Mesodermal cell (in vitro differentiated cells): Measurements from ENCODE around the gene GALNT4.

ENCODE experiments used
- H3K27ac ChIP-seq: 2 replicates; pipeline ENCODE4 v1.7.0; 2013; ENCODE audit warnings: mild to moderate bottlenecking, low read depth, low read length, moderate library complexity; ENCODE audit not compliant: severe bottlenecking
- H3K36me3 ChIP-seq: 2 replicates; pipeline ENCODE4 v1.7.1; 2013; ENCODE audit warnings: mild to moderate bottlenecking, low read length, moderate library complexity; ENCODE audit not compliant: control insufficient read depth, insufficient read depth
- H3K4me1 ChIP-seq: one replicate; pipeline ENCODE4 v1.7.1; 2013; ENCODE audit warnings: mild to moderate bottlenecking, low read length; ENCODE audit not compliant: insufficient read depth, control insufficient read depth, poor library complexity, severe bottlenecking
- H3K4me3 ChIP-seq: 2 replicates; pipeline ENCODE4 v1.7.0; 2013; ENCODE audit warnings: low read length, control low read depth, mild to moderate bottlenecking; ENCODE audit not compliant: insufficient read depth, poor library complexity, severe bottlenecking; ENCODE audit errors: extremely low read depth
- H3K9me3 ChIP-seq: 2 replicates; pipeline ENCODE4 v1.7.1; 2013; ENCODE audit warnings: mild to moderate bottlenecking, low read length, moderate library complexity; ENCODE audit not compliant: control insufficient read depth
- WGBS, 2 experiments: methylation state at CpG; one replicate each; pipeline ENCODE4 v1.1.5; 2013; ENCODE audit warnings: missing lambda C conversion rate in 2 of 2; ENCODE audit not compliant: insufficient coverage in 2 of 2; 5-methylcytosine and 5-hydroxymethylcytosine counted together

Gene GALNT4

DNA sequence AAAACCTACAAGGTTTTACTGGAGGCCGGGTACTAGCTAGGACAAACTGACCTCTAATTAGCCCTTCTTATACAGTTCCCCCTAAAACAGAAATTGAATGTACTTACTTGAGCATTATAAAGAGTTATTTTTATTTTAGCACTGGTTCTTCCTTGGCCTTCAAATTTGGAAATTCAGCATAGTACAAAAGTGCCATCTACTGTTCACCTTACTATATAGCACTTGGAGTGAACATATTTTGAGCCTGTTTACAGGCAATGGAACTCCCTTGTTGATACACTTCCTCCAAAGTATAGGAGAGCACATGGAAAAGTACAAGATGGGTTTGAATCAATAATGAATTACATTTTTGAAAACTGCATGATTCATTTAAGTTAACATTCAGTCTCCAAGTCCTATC is 5.1 kb upstream of the GALNT4 start:
- no CpG with 5 or more reads among the region's 1 CpG for WGBS, 2 experiments

DNA sequence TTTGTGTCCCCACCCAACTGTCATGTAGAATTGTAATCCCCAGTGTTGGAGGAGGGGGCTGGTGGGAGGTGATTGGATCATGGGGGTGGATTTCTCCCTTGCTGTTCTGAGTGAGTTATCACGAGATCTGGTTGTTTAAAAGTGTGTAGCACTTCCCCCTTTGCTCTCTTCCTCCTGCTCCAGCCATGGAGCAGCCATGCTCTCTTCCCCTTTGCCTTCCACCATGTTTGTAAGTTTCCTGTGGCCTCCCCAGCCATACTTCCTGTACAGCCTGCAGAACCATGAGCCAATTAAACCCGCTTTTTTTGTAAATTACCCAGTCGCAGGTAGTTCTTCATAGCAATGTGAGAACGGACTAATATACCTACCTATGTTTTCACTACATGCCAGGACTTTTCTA is 3.8 kb upstream of the GALNT4 start:
- Histone ChIP-seq H3K4me3 (no peak overlapping the region), H3K27ac (no peak overlapping the region), H3K4me1 (peaks cover 3% of the 10 kb centered on the region), H3K9me3 (no peaks in the 10 kb centered on the region), H3K36me3 (peaks cover 4% of the 10 kb centered on the region)
- WGBS, 2 experiments, result 95 to 100% methylated on average over 1 to 2 of the region's 4 CpGs

More for the DNA sequence above, 5.1 kb upstream of the GALNT4 start:
- Histone ChIP-seq H3K36me3 (no peaks in the 10 kb centered on the region), H3K4me3 (no peak overlapping the region), H3K4me1 (no peaks in the 10 kb centered on the region), H3K9me3 (no peaks in the 10 kb centered on the region), H3K27ac (no peak overlapping the region)

DNA sequence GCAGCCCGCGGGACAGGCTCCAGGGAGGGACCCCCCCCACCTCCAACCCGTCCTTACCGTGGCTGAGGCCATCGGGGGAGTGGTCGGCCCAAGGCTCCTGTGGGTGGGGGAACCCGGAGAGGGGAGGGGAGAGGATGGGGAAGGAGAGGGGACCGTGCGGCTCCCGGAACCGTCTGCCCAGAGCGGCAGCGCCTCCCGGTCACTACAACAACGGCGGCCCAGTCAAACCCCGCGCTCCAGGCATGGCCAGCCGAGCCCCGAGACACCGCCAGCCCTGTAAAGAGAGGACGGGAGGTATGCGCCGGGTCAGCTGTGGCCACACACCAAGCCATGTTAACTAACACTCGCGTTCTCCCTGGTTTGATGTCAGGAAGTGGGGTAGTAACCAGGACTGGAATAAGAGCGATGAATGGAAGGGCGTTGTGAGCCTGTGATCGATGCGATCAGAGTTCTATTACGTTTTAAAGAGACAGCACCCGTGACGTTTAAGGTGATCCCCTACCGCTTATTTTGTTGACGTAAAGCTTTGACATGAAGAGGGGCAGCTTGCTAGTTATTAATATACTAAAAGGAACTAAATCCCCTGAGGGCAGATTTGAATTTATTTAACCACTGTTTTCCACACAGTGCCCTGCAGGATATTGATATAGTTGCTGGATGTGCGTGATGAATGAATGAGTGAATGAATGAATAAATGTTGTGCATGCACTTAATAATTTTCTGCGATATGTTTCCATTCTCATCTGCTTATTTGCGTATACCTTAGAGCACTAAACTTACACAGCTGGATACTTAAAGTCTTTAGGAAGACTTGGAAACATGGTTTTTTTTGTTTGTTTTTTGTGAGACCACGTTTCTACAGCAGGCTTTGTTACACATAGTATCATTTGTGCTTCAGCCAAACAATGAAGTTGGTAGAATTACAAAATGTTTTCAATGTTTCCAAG is 1.5 kb upstream of the GALNT4 start, which contains the start of gene POC1B:
Gene POC1B, minus strand, starts transcription at position 224 of the 947 bp plus-strand sequence. Its CDS starts 152 bp downstream, at position 72.
- peak within 1 kb of the TSS; percentile 96 for H3K4me3 ChIP-seq
- H3K4me1 ChIP-seq, result peaks cover 5% of the 10 kb centered on the region
- 0 to 3% methylated on average over 13 to 15 of the region's 39 CpGs for WGBS, 2 experiments
- peaks cover 26% of the 10 kb centered on the region for H3K36me3 ChIP-seq
- no peaks in the 10 kb centered on the region for H3K9me3 ChIP-seq
- H3K27ac ChIP-seq, result peak within 1 kb of the TSS; percentile 77

DNA sequence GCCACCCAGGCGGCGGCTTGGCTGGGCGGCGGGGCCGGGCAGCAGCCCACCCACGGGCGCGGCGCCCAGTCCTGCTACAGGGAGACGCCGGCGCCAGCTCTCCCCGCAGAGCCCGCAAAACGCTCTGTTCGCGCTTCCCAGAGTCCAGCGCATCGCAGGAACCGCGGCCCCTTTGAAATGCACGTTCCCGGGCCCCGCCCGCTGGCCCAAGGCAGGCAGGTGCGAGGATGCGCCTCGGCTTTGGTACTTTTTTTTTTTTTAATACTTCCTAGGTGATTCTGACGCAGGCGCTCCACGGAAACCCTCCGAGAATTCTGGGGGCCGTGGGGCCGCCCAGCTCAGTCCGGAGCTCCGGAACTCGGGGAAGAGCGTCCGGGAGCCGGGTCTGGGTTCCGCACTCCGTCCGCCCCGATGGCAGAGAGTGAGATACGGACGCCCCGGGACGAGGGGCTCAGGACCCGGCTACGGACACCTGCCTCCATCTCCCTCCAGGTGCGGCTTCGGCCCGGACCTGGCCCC is 768 bp upstream of the GALNT4 start:
- peak overlapping the region; percentile 77 for H3K27ac ChIP-seq
- 0 to 1% methylated on average over 28 to 45 of the region's 53 CpGs for WGBS, 2 experiments
- H3K9me3 ChIP-seq, result no peaks in the 10 kb centered on the region
- H3K4me1 ChIP-seq, result peaks cover 5% of the 10 kb centered on the region
- H3K36me3 ChIP-seq, result peaks cover 26% of the 10 kb centered on the region
- H3K4me3 ChIP-seq, result peak overlapping the region; percentile 96

DNA sequence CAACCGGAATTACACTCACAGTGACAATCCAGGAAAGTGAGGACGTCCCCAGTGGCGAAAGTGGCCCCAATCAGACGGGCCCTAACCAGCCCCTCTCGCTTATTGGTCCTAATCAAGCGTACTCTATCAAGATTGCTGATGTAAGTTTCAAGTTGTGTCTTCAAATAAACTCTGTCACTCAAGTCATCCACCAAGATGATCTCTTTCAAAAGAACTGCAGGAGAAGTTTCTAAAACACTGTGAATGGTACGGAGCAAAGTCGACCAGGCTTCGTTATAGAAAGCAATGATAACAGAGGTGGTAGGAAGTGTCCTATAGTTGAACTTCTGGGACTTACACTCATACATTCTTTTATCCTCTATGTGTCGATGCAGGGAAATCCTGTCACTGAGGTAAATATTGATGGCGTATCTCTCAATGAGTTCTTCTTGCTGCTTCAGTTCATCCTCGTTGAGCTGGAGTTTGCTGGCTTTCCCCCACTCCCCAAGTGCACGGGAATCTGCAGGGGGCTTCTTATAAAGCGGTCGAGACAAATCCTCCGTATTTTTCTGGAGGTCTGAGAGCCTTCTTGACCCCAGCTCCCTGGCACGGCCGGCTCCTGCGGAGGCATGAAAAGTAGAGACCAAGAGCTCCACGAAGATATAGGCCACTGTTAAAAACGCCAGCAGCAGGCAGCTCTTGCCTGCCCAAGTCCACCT is 604 bp downstream of the GALNT4 start:
- 30 to 35% methylated on average over 15 to 16 of the region's 21 CpGs for WGBS, 2 experiments
- no peaks in the 10 kb centered on the region for H3K9me3 ChIP-seq
- H3K36me3 ChIP-seq, result peaks cover 26% of the 10 kb centered on the region
- H3K4me3 ChIP-seq, result peak overlapping the region; percentile 96
- H3K4me1 ChIP-seq, result peaks cover 5% of the 10 kb centered on the region
- H3K27ac ChIP-seq, result no peak overlapping the region

DNA sequence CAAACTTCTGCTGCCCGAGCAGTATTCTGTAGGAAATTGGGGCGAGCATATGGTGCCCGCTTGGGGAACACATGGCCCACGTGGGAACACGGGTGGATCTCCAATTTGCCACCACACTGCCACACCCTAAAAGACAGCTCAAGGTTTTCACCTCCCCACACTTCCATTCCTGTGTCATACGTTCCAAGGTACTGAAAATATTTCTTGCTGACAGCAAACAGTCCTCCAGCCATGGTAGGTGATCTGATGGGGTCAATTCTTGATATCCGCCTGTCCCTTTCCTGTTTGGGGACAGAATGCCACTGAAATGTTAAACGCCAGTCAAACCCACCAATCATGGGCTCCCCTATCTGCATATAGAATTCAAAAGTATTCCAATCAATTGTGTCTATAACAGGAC is 1.2 kb downstream of the GALNT4 start:
- Histone ChIP-seq H3K4me3 (peak overlapping the region; percentile 96), H3K27ac (no peak overlapping the region), H3K36me3 (peaks cover 26% of the 10 kb centered on the region), H3K4me1 (peaks cover 5% of the 10 kb centered on the region), H3K9me3 (no peaks in the 10 kb centered on the region)
- WGBS, 2 experiments, result 83 to 100% methylated on average over 2 to 7 of the region's 8 CpGs

DNA sequence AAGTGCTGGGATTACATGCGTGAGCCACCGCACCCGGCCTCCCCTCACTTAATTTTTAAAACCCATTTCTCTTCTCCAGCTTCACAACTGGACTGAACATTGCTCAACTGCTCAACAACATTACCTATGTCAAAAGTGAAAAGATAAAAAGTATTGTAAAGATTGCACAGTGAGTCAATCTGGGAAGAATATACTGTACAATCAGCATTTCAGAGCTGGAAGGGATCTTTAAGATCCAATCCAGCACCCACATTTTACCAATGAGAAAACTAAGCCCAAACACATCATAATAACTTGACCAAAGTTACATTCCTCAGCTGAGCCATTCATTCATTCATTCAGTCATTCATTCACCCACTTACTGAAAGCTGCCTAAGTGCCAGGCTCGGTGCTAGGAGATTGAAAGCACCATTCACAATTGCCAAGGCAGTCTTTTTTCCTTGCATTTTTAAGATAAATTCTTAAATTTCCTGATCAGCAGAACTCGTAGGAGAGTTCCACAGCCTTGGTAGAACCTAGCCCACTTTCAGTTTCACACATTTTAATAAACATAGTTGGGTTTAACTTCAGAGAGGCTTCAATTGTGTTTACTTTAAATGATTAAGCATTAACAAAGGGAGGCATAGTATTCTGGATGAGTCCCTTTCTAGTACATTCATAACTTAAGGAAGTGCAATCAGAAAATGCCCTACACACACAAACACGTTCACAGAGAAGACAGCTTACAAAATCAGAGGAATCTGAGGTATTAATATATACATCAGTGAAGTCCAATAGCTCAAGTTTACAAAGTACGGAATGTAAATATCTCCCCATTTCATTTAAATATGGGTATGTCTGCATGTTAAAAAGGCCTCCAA is 3.0 kb downstream of the GALNT4 start:
- no peak overlapping the region for H3K27ac ChIP-seq
- WGBS, 2 experiments, result 83 to 94% methylated on average over 1 to 3 of the region's 7 CpGs
- no peaks in the 10 kb centered on the region for H3K9me3 ChIP-seq
- H3K4me3 ChIP-seq, result no peak overlapping the region
- H3K4me1 ChIP-seq, result peaks cover 5% of the 10 kb centered on the region
- H3K36me3 ChIP-seq, result peaks cover 29% of the 10 kb centered on the region

DNA sequence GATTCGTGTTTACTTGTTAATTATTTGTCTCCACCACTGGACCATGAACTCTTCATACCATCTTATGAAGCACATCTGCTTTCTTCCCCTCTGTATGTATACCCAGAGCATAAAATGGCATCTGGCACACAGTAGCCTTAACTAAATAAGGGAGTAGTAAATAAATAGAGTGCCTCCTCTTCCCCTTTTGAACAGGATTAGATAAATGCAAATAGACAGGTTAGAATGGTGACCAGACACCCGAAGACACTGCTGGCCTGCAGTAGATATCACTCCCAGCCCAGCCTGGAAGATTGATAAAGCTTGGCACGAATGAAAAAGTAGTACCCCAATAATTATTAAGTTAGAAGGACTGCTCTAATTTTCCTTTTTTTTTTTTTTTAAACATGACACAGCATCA is 6.9 kb downstream of the GALNT4 start:
- 100% methylated on average over 1 of the region's 3 CpGs for WGBS, 2 experiments
- no peaks in the 10 kb centered on the region for H3K9me3 ChIP-seq

DNA sequence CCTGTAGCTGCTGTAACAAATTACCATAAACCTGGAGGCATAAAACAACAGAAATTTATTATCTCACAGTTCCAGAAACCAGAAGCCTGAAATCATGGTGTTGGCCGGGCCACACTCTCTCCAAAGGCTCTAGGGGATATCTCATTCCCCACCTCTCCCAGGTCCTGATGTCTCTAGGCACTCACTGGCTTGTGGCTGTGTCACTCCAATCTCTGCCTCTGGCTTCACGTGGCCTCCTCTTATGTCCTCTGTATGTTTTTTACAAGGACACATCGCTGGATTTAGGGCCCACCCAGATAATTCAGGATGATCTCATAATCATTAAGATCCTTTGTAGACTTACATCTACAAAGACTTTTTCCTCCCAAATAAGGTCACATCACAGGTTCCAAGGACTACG is 8.0 kb downstream of the GALNT4 start:
- no peak overlapping the region for H3K27ac ChIP-seq
- peaks cover 2% of the 10 kb centered on the region for H3K4me1 ChIP-seq
- WGBS, 2 experiments, result 68 to 69% methylated on average over 4 of the region's 4 CpGs
- H3K36me3 ChIP-seq, result peaks cover 14% of the 10 kb centered on the region
- H3K4me3 ChIP-seq, result no peak overlapping the region
- H3K9me3 ChIP-seq, result no peaks in the 10 kb centered on the region

More for the DNA sequence above, 6.9 kb downstream of the GALNT4 start:
- Histone ChIP-seq H3K4me1 (peaks cover 2% of the 10 kb centered on the region), H3K4me3 (no peak overlapping the region), H3K27ac (no peak overlapping the region), H3K36me3 (peaks cover 18% of the 10 kb centered on the region)

DNA sequence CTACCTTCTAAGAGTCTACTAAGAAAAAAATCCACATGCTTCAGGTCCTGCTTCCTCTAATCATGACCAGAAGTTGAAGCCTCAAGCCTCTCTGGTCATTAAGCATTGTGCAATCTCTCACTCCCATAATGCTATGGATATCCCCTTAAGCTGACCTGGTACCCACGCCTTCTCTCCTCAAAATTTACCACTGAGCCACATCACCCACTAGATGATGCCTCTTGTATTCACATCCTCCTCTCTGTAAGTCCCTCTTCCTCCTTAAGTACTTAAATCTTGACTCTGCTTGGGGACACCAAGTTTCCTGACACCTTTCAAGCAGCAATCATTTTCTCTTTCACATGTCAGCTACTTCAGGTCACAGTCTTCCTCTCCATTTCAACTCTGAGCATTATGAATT is 9.8 kb downstream of the GALNT4 start:
- 92 to 100% methylated on average over 1 of the region's 1 CpG for WGBS, 2 experiments
- Histone ChIP-seq H3K4me1 (no peaks in the 10 kb centered on the region), H3K9me3 (no peaks in the 10 kb centered on the region), H3K4me3 (no peak overlapping the region), H3K27ac (no peak overlapping the region), H3K36me3 (peaks cover 8% of the 10 kb centered on the region)
